HCT116 (cell line): ENCODE results near the gene CELF4. TPM values are rescaled to one million over a fixed set of nuclear protein-coding genes. Genes with fewer than 3 reads are reported as not detected.
A peak's percentile ranks its signal among the peaks of the same experiment; 100 is the strongest.

ENCODE experiments used
- ATAC-seq: fragments of 200-7000 bp; cut with Tn5 transposase; 2 replicates; pipeline ENCODE4 v1.9.1; 2020; ENCODE audit warnings: mild to moderate bottlenecking, moderate library complexity
- BruUV-seq: library from RNA; stranded (reverse); fragments of 400-500 nt; replicated peaks from 2 replicates; lab custom pipeline; 2021; lab: Mats Ljungman, UMichigan
- CTCF ChIA-PET: fragments of 300-600 bp; sonication (Branson Sonifier 250); formaldehyde crosslinking; loops from one replicate; lab custom pipeline; 2021; ENCODE audit warnings: antibody characterized with exemption; lab: Charles Lee
- POLR2A ChIA-PET: fragments of 300-600, 350-600 bp; sonication (Branson Sonifier 250); formaldehyde crosslinking; loops from one replicate; lab custom pipeline; 2021; ENCODE audit warnings: antibody characterized with exemption; lab: Charles Lee
- RAD21 ChIA-PET, 2 experiments: fragments of 300-600 bp; sonication (Branson Sonifier 250); formaldehyde crosslinking; loops; one replicate each; lab custom pipeline; 2023; ENCODE audit warnings: low total read pairs in 2 of 2; ENCODE audit not compliant: uncharacterized antibody in 2 of 2, unreplicated experiment in 2 of 2, low non-redundant PET in 1 of 2; lab: Charles Lee
- DNase-seq: peaks from one replicate; pipeline ENCODE4 v3.0.0-alpha.2; 2010; ENCODE audit warnings: low read depth, low spot score
- H2AFZ ChIP-seq: fragments of 200-600 bp; shearing (Covaris generic), sonication (generic); 2 replicates; pipeline ENCODE4 v1.6.1; 2017; ENCODE audit warnings: low read depth, mixed run types, mixed read lengths, antibody characterized with exemption, low read length; ENCODE audit not compliant: poor library complexity, severe bottlenecking
- H3K27ac ChIP-seq: 2 replicates; pipeline ENCODE4 v1.5.1; 2012; ENCODE audit warnings: low read depth, low read length
- H3K27me3 ChIP-seq: fragments of 200-600 bp; sonication (generic); 2 replicates; pipeline ENCODE4 v1.6.1; 2016; ENCODE audit warnings: mixed run types, low read length, mixed read lengths; ENCODE audit not compliant: insufficient read depth
- H3K36me3 ChIP-seq, 2 experiments: fragments of 200-500 bp in 1 of 2; fragments of 200-600 bp in 1 of 2; sonication (Bioruptor generic) in 1 of 2; sonication (generic) in 1 of 2; 2 replicates each; pipeline versions ENCODE4 v1.5.1 to v1.6.1; 2014 to 2016; ENCODE audit warnings: low read length in 2 of 2, inconsistent platforms in 1 of 2, mixed read lengths in 1 of 2, mixed run types in 1 of 2; ENCODE audit not compliant: insufficient read depth in 2 of 2, control insufficient read depth in 1 of 2
- H3K4me1 ChIP-seq, 2 experiments: fragments of 200-600 bp in 1 of 2; sonication (generic) in 1 of 2; 2 replicates each; pipeline versions ENCODE4 v1.5.1 to v1.6.1; 2012 to 2017; ENCODE audit warnings: low read length in 2 of 2, inconsistent platforms in 1 of 2, mild to moderate bottlenecking in 1 of 2, mixed read lengths in 1 of 2, mixed run types in 1 of 2, moderate library complexity in 1 of 2; ENCODE audit not compliant: insufficient read depth in 2 of 2, control insufficient read depth in 1 of 2
- H3K4me2 ChIP-seq: fragments of 200-600 bp; sonication (generic); 2 replicates; pipeline ENCODE4 v1.6.1; 2017; ENCODE audit warnings: mixed run types, low read length, mixed read lengths
- H3K4me3 ChIP-seq, 2 experiments: fragments of 200-600 bp in 1 of 2; sonication (generic) in 1 of 2; replicated peaks in 1 of 2; 2 replicates each; pipeline ENCODE4 v1.5.1; 2011 to 2016; ENCODE audit warnings: low read length in 2 of 2, control low read depth in 1 of 2, low read depth in 1 of 2, mild to moderate bottlenecking in 1 of 2, mixed read lengths in 1 of 2, mixed run types in 1 of 2
- H3K79me2 ChIP-seq: fragments of 200-600 bp; sonication (generic); 2 replicates; pipeline ENCODE4 v1.6.1; 2017; ENCODE audit warnings: mild to moderate bottlenecking, mixed run types, low read length, moderate library complexity, mixed read lengths; ENCODE audit not compliant: insufficient read depth
- H3K9ac ChIP-seq: fragments of 200-600 bp; sonication (generic); 2 replicates; pipeline ENCODE4 v1.6.1; 2016; ENCODE audit warnings: low read length, mixed read lengths
- H3K9me2 ChIP-seq: fragments of 200-600 bp; sonication (generic), shearing (Covaris generic); 2 replicates; pipeline ENCODE4 v1.6.1; 2017; ENCODE audit warnings: mixed run types, mild to moderate bottlenecking, moderate library complexity; ENCODE audit not compliant: insufficient read depth
- H3K9me3 ChIP-seq, 2 experiments: fragments of 200-500 bp in 1 of 2; fragments of 200-600 bp in 1 of 2; sonication (Bioruptor generic) in 1 of 2; sonication (generic) in 1 of 2; 2 replicates each; pipeline ENCODE4 v1.6.1; 2014 to 2017; ENCODE audit warnings: low read length in 2 of 2, mixed read lengths in 2 of 2, inconsistent platforms in 1 of 2, low read depth in 1 of 2, mild to moderate bottlenecking in 1 of 2, mixed run types in 1 of 2, moderate library complexity in 1 of 2; ENCODE audit not compliant: control insufficient read depth in 1 of 2, insufficient read depth in 1 of 2
- H4K20me1 ChIP-seq: fragments of 200-600 bp; sonication (generic), shearing (Covaris generic); 2 replicates; pipeline ENCODE4 v1.6.1; 2017; ENCODE audit warnings: mixed run types, mild to moderate bottlenecking, moderate library complexity; ENCODE audit not compliant: insufficient read depth
- CTCF ChIP-seq, 3 experiments: fragments of 200-600 bp in 1 of 3; sonication (generic) in 1 of 3; IDR thresholded peaks in 2 of 3; conservative IDR thresholded peaks in 1 of 3; 2 replicates each; pipeline ENCODE4 v1.5.1; 2012 to 2017; ENCODE audit warnings: low read depth in 2 of 3, low read length in 2 of 3, antibody characterized with exemption in 1 of 3, borderline replicate concordance in 1 of 3, control low read depth in 1 of 3, mild to moderate bottlenecking in 1 of 3, mixed read lengths in 1 of 3, mixed run types in 1 of 3, moderate library complexity in 1 of 3; ENCODE audit not compliant: insufficient read depth in 1 of 3
- EGR1 ChIP-seq: IDR thresholded peaks from 2 replicates; pipeline ENCODE4 v1.6.1; 2012; ENCODE audit warnings: low read depth
- ELF1 ChIP-seq: IDR thresholded peaks from 2 replicates; pipeline ENCODE4 v1.6.1; 2012; ENCODE audit warnings: low read depth, borderline replicate concordance
- EZH2phosphoT487 ChIP-seq: fragments of 200-600 bp; IDR thresholded peaks from 2 replicates; pipeline ENCODE4 v1.6.1; 2018; ENCODE audit warnings: antibody characterized with exemption, borderline replicate concordance
- FOSL1 ChIP-seq: IDR thresholded peaks from 2 replicates; pipeline ENCODE4 v1.6.1; 2012; ENCODE audit warnings: low read depth
- RAD21 ChIP-seq: IDR thresholded peaks from 2 replicates; pipeline ENCODE4 v1.6.1; 2012; ENCODE audit warnings: low read depth, mild to moderate bottlenecking
- TCF7L2 ChIP-seq: IDR thresholded peaks from 2 replicates; pipeline ENCODE4 v1.7.0; 2011; ENCODE audit warnings: borderline replicate concordance, inconsistent platforms; ENCODE audit not compliant: insufficient read depth, insufficient read length; ENCODE audit errors: extremely low read depth
- ZBTB33 ChIP-seq: IDR thresholded peaks from 2 replicates; pipeline ENCODE4 v1.6.1; 2011; ENCODE audit warnings: mild to moderate bottlenecking, low read length, moderate library complexity; ENCODE audit not compliant: insufficient replicate concordance; ENCODE audit errors: extremely low read depth
- ZNF274 ChIP-seq: fragments of 200-500 bp; sonication (Bioruptor generic); IDR thresholded peaks from 2 replicates; pipeline ENCODE4 v1.6.1; 2014; ENCODE audit warnings: mild to moderate bottlenecking, low read depth, low read length, inconsistent platforms
- intact Hi-C: fragments of 100-400 bp; cut with micrococcal nuclease; formaldehyde crosslinking; loops from 2 replicates; pipeline ENCODE4 v1.10.0; 2022
- total RNA-seq: library from RNA; stranded (reverse); gene quantifications from one replicate; pipeline ENCODE4 v1.2.1, GENCODE V29; 2021; ENCODE audit not compliant: unreplicated experiment
- TF ChIP-seq, protein P1 (sequence below): IDR thresholded peaks from 2 replicates; pipeline ENCODE4 v1.6.1; 2012; ENCODE audit warnings: low read depth

The CELF4 gene
- total RNA-seq, 1 experiment from 2014 or later, result not detected

DNA sequence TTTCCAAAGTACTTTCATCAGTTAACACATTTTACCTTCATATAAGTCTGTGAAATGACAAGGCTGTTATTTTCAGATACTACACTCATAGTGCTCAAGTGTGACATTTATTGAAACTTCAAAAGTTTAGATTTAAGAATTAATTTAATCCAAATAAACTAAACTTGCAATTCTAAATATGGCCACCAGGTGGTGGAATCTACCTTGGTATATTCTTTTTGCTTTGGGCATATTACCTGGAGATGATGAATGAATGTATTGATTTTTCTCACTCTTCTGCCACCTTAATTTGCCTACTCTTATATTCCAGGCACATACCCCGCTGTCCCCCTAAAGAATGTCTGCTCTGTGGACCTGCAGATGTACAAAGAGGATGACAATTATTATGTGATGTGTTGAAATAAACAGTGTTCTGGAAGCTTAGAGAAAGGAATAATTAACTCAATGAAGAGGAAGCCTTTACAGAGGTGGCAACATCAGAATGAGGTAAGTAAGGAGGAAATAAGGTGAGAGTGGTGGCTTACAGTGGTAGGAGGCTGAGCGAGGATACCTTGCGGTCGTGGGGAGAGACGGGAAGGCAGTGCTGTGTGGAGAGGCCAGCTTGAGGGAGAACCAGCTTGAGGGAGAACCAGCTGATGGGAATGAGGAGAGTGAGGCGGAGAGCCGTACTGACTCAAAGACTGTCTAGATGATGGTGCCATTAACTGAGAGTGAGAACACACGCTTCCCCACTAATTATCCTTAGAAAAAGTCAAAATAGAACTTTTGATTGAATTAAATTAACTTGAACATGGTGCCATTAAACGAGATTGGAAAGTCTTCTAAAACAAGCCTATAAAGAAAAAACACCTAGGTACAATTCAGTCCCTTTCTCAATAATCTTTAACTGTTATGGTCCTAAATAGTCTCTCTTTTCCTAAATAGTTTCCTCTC, 179.5 kb downstream of the CELF4 start:
- DNase-seq (peak; percentile 24), ATAC-seq (no peak)
- Histone ChIP-seq H3K4me1 (no peaks in the 10 kb centered on the region), H3K36me3 (no peaks in the 10 kb centered on the region), H3K27ac (no peak overlapping the region), H2AFZ (no peak overlapping the region), H3K79me2 (no peaks in the 10 kb centered on the region), H3K4me2 (no peak overlapping the region), H3K9me3 (no peaks in the 10 kb centered on the region), H3K9me2 (no peaks in the 10 kb centered on the region), H3K4me3 (no peak overlapping the region), H4K20me1 (no peaks in the 10 kb centered on the region), H3K27me3 (peaks cover 6% of the 10 kb centered on the region; the same call in 1 of the 2 replicates), H3K9ac (no peak overlapping the region)
- POLR2A ChIA-PET, result no interaction called here
- CTCF ChIA-PET, result interaction anchor here (1.0 to 1.8 kb wide), 4 partner anchors 89 to 444 kb away, joined by 3 to 10 read pairs (median 4); no protein-coding TSS in a partner anchor
- RAD21 ChIA-PET, result no interaction called here
- intact Hi-C loops, result loop anchor here (1.0 kb wide), 2 partner anchors 90 to 152 kb away; no protein-coding TSS in a partner anchor
- no TSS peak for BruUV-seq
- TF ChIP-seq, protein P1, sequence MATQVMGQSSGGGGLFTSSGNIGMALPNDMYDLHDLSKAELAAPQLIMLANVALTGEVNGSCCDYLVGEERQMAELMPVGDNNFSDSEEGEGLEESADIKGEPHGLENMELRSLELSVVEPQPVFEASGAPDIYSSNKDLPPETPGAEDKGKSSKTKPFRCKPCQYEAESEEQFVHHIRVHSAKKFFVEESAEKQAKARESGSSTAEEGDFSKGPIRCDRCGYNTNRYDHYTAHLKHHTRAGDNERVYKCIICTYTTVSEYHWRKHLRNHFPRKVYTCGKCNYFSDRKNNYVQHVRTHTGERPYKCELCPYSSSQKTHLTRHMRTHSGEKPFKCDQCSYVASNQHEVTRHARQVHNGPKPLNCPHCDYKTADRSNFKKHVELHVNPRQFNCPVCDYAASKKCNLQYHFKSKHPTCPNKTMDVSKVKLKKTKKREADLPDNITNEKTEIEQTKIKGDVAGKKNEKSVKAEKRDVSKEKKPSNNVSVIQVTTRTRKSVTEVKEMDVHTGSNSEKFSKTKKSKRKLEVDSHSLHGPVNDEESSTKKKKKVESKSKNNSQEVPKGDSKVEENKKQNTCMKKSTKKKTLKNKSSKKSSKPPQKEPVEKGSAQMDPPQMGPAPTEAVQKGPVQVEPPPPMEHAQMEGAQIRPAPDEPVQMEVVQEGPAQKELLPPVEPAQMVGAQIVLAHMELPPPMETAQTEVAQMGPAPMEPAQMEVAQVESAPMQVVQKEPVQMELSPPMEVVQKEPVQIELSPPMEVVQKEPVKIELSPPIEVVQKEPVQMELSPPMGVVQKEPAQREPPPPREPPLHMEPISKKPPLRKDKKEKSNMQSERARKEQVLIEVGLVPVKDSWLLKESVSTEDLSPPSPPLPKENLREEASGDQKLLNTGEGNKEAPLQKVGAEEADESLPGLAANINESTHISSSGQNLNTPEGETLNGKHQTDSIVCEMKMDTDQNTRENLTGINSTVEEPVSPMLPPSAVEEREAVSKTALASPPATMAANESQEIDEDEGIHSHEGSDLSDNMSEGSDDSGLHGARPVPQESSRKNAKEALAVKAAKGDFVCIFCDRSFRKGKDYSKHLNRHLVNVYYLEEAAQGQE, result no peak
- no peak for TF ChIP-seq ELF1
- TF ChIP-seq ZNF274, result no peak
- TF ChIP-seq CTCF (IDR thresholded peaks at IDR 0.05 in 2 of 3, conservative IDR thresholded peaks at IDR 0.05 in 1 of 3; ENCODE audit: borderline replicate concordance in 1 of 3, insufficient read depth in 1 of 3, low read depth in 2 of 3, low read length in 2 of 3), result peak; percentile 48 to 80 (median 77); a peak in 5 of 6 replicates
- TF ChIP-seq EGR1, result no peak
- TF ChIP-seq RAD21, result peak; percentile 81
- no peak for TF ChIP-seq TCF7L2
- TF ChIP-seq FOSL1, result no peak
- no peak for TF ChIP-seq ZBTB33
- TF ChIP-seq EZH2phosphoT487, result no peak
